Embryonic facial prominence (tissue), 1 donor: ENCODE data around the gene RIN3.
"Not testable (repeated sequence)": the region's sequence is repeated elsewhere in the genome, so short reads cannot be mapped to it uniquely, and the experiment has no call there.

ENCODE experiments used
- DNase-seq: peaks from one replicate; pipeline ENCODE4 v3.0.0-alpha.2; 2016; ENCODE audit errors: extremely low spot score

Gene RIN3

DNA sequence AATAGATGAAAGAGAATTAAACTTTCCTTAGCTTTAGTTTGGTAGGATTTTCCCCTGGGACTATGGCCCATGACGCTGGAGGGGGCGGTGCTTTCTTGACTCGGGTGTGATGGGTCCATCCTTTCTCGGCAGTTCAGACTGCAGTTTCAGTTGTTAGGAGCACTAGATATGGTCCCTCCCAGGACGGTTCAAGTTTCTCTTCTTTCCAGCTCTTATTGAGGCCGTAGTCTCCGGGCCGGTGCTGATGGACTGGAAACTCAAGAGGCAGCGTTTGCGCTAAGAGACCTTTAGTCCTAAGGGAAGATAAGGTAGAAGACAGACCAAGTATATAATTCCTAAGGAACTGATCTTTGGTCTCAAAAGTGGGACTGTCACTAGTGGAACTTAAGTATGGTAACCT is 111.2 kb downstream of the RIN3 start:
- DNase-seq: no peak

GRCh38 chr14:92625213-92625612 is 111.6 kb downstream of the RIN3 start:
- no peak for DNase-seq

GRCh38 chr14:92626041-92626440 is 112.5 kb downstream of the RIN3 start:
- DNase-seq: no peak

DNA sequence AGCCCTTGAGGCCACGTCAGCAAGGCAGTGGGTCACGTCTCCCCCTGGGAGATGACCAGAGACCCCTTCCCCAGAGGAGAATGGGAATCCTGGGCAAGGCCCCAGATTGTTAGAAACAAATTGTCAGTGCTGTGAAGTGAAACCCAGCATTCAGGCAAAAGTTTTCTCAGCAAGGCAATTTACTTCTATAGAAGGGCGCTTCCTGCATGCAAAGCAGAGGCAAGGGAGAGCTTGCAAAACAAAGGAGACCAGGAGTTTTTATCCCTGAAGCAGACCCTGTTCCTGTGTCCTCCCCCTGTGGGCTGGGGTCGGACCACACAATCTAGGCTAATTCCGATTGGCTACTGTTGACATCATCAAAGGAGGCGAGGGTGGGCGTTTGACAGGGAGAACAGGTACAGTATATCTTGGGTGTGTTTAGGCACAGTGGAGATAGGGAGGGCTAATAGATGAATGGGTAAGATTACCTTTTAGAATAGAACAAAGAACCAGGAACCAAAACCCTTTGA is 114.2 kb downstream of the RIN3 start:
- DNase-seq: no peak

GRCh38 chr14:92628636-92629035 is 115.1 kb downstream of the RIN3 start:
- DNase-seq: no peak

- DNase-seq: no peak
Measured at GRCh38 chr14:92630367-92630766, 116.8 kb downstream of the RIN3 start.

GRCh38 chr14:92631098-92631497 is 117.5 kb downstream of the RIN3 start:
- DNase-seq: no peak

- no peak for DNase-seq
Measured at GRCh38 chr14:92632546-92633273, 119.1 kb downstream of the RIN3 start.

GRCh38 chr14:92633274-92633616 is 119.7 kb downstream of the RIN3 start:
- no peak for DNase-seq

DNA sequence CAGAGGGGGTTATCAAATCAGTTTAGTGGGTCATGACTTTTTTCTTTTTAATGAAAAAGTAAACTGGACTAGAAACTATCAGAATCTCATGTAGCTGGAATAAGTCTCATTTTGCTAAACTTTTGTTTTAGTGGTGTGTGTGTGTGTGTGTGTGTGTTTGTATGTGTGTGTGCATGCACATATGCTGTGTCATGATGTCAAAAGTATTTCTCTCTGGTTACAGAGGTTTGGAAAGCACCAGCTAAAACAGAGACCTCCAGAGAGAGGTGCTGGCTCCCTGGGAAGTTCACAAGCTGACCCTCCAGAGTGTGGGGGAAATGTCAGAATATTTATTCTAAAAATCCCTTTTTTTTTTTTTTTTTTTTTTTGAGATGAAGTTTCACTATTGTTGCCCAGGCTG is 120.1 kb downstream of the RIN3 start:
- no peak for DNase-seq

- DNase-seq: no peak
Measured at GRCh38 chr14:92635031-92635430, 121.5 kb downstream of the RIN3 start.

DNA sequence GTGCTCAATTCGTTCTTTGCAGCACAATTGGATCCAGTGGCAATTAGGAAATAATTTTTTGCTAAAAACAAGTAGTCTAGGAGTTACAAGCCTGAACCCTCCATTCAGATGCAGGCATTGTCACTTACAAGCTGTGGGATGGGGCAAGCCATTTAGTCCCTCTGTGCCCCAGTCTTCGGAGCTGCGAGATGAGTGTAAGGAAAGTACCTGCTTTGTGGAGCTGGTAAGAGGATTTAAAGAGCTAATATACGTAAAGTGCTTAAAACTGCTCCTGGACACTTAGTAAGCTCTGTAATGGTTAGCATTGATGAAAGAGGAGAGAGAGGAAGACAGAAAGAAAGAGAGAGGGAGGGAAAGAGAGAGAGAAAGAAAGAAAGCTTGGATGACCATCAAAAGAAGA is 122.3 kb downstream of the RIN3 start:
- DNase-seq: no peak

- DNase-seq: no peak
Measured at GRCh38 chr14:92637228-92637627, 123.6 kb downstream of the RIN3 start.

GRCh38 chr14:92637864-92638263 is 124.3 kb downstream of the RIN3 start:
- no peak for DNase-seq

DNA sequence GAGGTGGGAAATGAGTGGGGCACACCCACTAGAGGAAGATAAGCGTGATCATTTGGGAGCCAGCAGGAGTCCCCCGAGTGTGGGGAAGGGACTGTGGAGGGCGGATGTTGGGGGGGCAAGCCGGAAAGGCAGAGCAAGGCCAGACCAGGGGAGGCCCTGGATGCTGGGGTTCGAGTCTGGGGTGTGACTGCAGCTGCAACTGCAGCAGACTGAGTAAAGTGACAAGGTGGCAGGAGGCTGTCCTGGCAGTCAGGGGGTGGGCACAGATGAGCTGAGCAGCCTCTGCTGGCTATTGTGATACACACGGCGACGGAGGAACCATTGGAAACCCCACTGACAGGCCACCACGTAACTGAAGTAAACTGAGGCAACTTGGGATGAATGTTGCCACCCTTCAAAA is 124.7 kb downstream of the RIN3 start:
- no peak for DNase-seq

DNA sequence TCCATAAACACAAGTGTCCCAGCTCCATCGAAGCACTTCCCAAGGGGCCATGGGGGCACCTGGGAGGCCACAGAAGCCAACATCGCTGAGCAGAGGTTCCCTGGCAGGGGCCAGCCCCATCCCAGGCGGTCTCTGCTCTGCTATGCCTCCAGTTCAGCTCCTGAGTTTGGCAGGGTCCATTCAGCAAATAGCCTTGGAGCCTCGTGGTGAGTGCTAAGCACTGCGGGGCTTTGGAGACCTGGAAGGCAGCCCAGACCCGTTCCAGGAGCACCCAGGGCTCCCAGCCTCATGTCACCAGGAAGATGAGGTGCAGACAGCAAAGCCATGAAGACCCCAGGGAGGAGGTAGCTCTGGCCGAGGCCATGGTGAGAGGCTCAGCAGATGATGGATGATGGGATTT is 125.3 kb downstream of the RIN3 start:
- DNase-seq: no peak

- DNase-seq: not testable (repeated sequence)
Measured at GRCh38 chr14:92639472-92640117, 126.0 kb downstream of the RIN3 start.

- no peak for DNase-seq
Measured at GRCh38 chr14:92641306-92641705, 127.7 kb downstream of the RIN3 start.

- no peak for DNase-seq
Measured at GRCh38 chr14:92644171-92644969, 130.8 kb downstream of the RIN3 start.

GRCh38 chr14:92644970-92645515 is 131.5 kb downstream of the RIN3 start:
- DNase-seq: no peak

GRCh38 chr14:92645841-92646478 is 132.4 kb downstream of the RIN3 start:
- no peak for DNase-seq
